Panc1 (cell line): ENCODE measurements around the gene TMEM248. TPM values are rescaled to one million over a fixed set of nuclear protein-coding genes. Genes with fewer than 3 reads are reported as not detected.
"Not testable (repeated sequence)": the region's sequence is repeated elsewhere in the genome, so short reads cannot be mapped to it uniquely, and the experiment has no call there.

Source experiments
- ATAC-seq: fragments of 200-7000 bp; cut with Tn5 transposase; 2 replicates; pipeline ENCODE4 v1.9.1; 2020; ENCODE audit warnings: mild to moderate bottlenecking, moderate library complexity
- BruUV-seq: library from RNA; stranded (reverse); fragments of 400-500 nt; replicated peaks from 2 replicates; lab custom pipeline; 2021; lab: Mats Ljungman, UMichigan
- CTCF ChIA-PET: fragments of 300-600 bp; sonication (Branson Sonifier 250); formaldehyde crosslinking; loops from one replicate; lab custom pipeline; 2022; ENCODE audit warnings: antibody characterized with exemption; lab: Charles Lee
- POLR2A ChIA-PET: fragments of 300-600 bp; sonication (Branson Sonifier 250); formaldehyde crosslinking; loops from one replicate; lab custom pipeline; 2022; ENCODE audit warnings: antibody characterized with exemption; lab: Charles Lee
- DNase-seq: peaks from one replicate; pipeline ENCODE4 v3.0.0-alpha.2; 2010; ENCODE audit warnings: low read depth, low spot score
- H3K27ac ChIP-seq: 2 replicates; pipeline ENCODE4 v1.5.1; 2011; ENCODE audit warnings: mild to moderate bottlenecking, low read length, inconsistent platforms
- H3K27me3 ChIP-seq: fragments of 200-500 bp; sonication (Bioruptor generic); 2 replicates; pipeline ENCODE4 v1.6.0; 2014; ENCODE audit warnings: low read length, inconsistent platforms; ENCODE audit not compliant: control insufficient read depth, insufficient read depth
- H3K36me3 ChIP-seq: fragments of 200-500 bp; sonication (Bioruptor generic); 2 replicates; pipeline ENCODE4 v1.5.1; 2014; ENCODE audit warnings: inconsistent platforms, mild to moderate bottlenecking, low read length, moderate library complexity; ENCODE audit not compliant: control insufficient read depth, insufficient read depth
- H3K4me1 ChIP-seq: 2 replicates; pipeline ENCODE4 v1.5.1; 2011; ENCODE audit warnings: inconsistent platforms, mild to moderate bottlenecking, low read length, moderate library complexity; ENCODE audit not compliant: control insufficient read depth, insufficient read depth
- H3K4me3 ChIP-seq, 2 experiments: 2 replicates each; pipeline ENCODE4 v1.5.1; 2011 to 2012; ENCODE audit warnings: low read depth in 2 of 2, low read length in 2 of 2, mild to moderate bottlenecking in 2 of 2, inconsistent platforms in 1 of 2, moderate library complexity in 1 of 2
- H3K9me3 ChIP-seq: fragments of 200-500 bp; sonication (Bioruptor generic); 2 replicates; pipeline ENCODE4 v1.5.1; 2014; ENCODE audit warnings: low read depth, mild to moderate bottlenecking, inconsistent platforms, low read length, moderate library complexity; ENCODE audit not compliant: control insufficient read depth, insufficient read depth
- CTCF ChIP-seq: fragments of 450-650 bp; IDR thresholded peaks from 2 replicates; pipeline ENCODE4 v1.5.1; 2017; ENCODE audit warnings: mild to moderate bottlenecking
- POLR2AphosphoS5 ChIP-seq: IDR thresholded peaks from 2 replicates; pipeline ENCODE4 v1.6.1; 2012; ENCODE audit warnings: mild to moderate bottlenecking, low read depth, low read length, moderate library complexity
- REST ChIP-seq, 2 experiments: IDR thresholded peaks; 2 replicates each; pipeline ENCODE4 v1.6.1; 2011 to 2012; ENCODE audit warnings: low read depth in 2 of 2, control low read depth in 1 of 2, low read length in 1 of 2, mild to moderate bottlenecking in 1 of 2, moderate library complexity in 1 of 2; ENCODE audit not compliant: insufficient read depth in 1 of 2
- SIN3A ChIP-seq: IDR thresholded peaks from 2 replicates; pipeline ENCODE4 v1.6.1; 2012; ENCODE audit warnings: low read depth, mild to moderate bottlenecking, low read length, moderate library complexity, borderline replicate concordance; ENCODE audit not compliant: insufficient read depth
- TCF7L2 ChIP-seq: IDR thresholded peaks from 2 replicates; pipeline ENCODE4 v1.6.1; 2011; ENCODE audit warnings: mild to moderate bottlenecking, low read depth, low read length, inconsistent platforms
- in situ Hi-C: cut with HindIII; loops from 2 replicates; pipeline ENCODE4 v1.10.0; 2016; ENCODE audit warnings: low sequenced_read_pairs, low pct_unique_long_range_greater_than_20kb
- intact Hi-C: fragments of 100-400 bp; cut with micrococcal nuclease; formaldehyde crosslinking; loops from one replicate; pipeline ENCODE4 v1.10.0; 2022; ENCODE audit not compliant: unreplicated experiment
- total RNA-seq: library from RNA; stranded (reverse); gene quantifications from one replicate; pipeline ENCODE4 v1.2.1, GENCODE V29; 2021; ENCODE audit not compliant: unreplicated experiment

The TMEM248 gene
- total RNA-seq, 1 experiment from 2014 or later: 176 TPM

- TF ChIP-seq POLR2AphosphoS5 (no peak), CTCF (no peak), SIN3A (no peak), REST (IDR thresholded peaks at IDR 0.05; ENCODE audit: insufficient read depth in 1 of 2, low read depth in 2 of 2, low read length in 1 of 2) (no peak), TCF7L2 (no peak)
- no TSS peak for BruUV-seq
- DNase-seq: no peak
- Histone ChIP-seq H3K36me3 (no peaks in the 10 kb centered on the region), H3K4me3 (no peak overlapping the region), H3K4me1 (no peaks in the 10 kb centered on the region), H3K9me3 (no peaks in the 10 kb centered on the region), H3K27me3 (no peaks in the 10 kb centered on the region), H3K27ac (no peak overlapping the region)
- CTCF ChIA-PET: no interaction called here
- intact Hi-C loops (no loop called here), in situ Hi-C loops (no loop called here)
- no peak for ATAC-seq
- POLR2A ChIA-PET: interaction anchor here (0.7 kb wide), 1 partner anchor 59 kb away, joined by 4 read pairs; no protein-coding TSS in a partner anchor
These were observed 43.4 kb downstream of the TMEM248 start for GRCh38 chr7:66964411-66964810.

GRCh38 chr7:66967029-66967428, 46.0 kb downstream of the TMEM248 start:
- TF ChIP-seq POLR2AphosphoS5: no peak
- intact Hi-C loops (no loop called here), in situ Hi-C loops (no loop called here)
- ChIA-PET CTCF (no interaction called here), POLR2A (no interaction called here)
- Histone ChIP-seq H3K4me3 (no peak overlapping the region), H3K9me3 (no peaks in the 10 kb centered on the region), H3K27me3 (no peaks in the 10 kb centered on the region), H3K27ac (no peak overlapping the region), H3K4me1 (no peaks in the 10 kb centered on the region), H3K36me3 (no peaks in the 10 kb centered on the region)
- ATAC-seq (peak; percentile 33; the same call in 1 of the 2 replicates), DNase-seq (no peak)
- BruUV-seq: no TSS peak

GRCh38 chr7:66969001-66969400, 48.0 kb downstream of the TMEM248 start:
- BruUV-seq, H3K4me1 ChIP-seq, H3K36me3 ChIP-seq, ATAC-seq, H3K27ac ChIP-seq, DNase-seq, H3K4me3 ChIP-seq, intact Hi-C loops, in situ Hi-C loops, POLR2A ChIA-PET, H3K27me3 ChIP-seq, H3K9me3 ChIP-seq: not testable (repeated sequence)
- CTCF ChIA-PET: interaction anchor here (0.7 kb wide), 1 partner anchor 27 kb away, joined by 3 read pairs; no protein-coding TSS in a partner anchor
